Ovary (tissue), 3 donors: ENCODE measurements around the gene SEC16A.
A peak's percentile ranks its signal among the peaks of the same experiment; 100 is the strongest.

ENCODE experiments used
- EP300 ChIP-seq: sonication (generic); formaldehyde crosslinking; IDR thresholded peaks from one replicate; pipeline ENCODE4 v1.6.1; 2017; ENCODE audit warnings: antibody characterized with exemption
- POLR2A ChIP-seq: fragments of 450-650 bp; IDR thresholded peaks from one replicate; pipeline ENCODE4 v1.6.1; 2017; ENCODE audit warnings: antibody characterized with exemption, mild to moderate bottlenecking, moderate library complexity
- TF ChIP-seq, protein P1 (sequence below), 3 donors: fragments of 450-650 bp in 2 of 3; fragments of 200-600 bp in 1 of 3; IDR thresholded peaks; one replicate each; pipeline versions ENCODE4 v1.5.1 to v1.8.0; 2016 to 2022; ENCODE audit warnings: antibody characterized with exemption in 3 of 3, mild to moderate bottlenecking in 1 of 3
- donor health status: DM: no; HTN: no; CAD: no.

DNA sequence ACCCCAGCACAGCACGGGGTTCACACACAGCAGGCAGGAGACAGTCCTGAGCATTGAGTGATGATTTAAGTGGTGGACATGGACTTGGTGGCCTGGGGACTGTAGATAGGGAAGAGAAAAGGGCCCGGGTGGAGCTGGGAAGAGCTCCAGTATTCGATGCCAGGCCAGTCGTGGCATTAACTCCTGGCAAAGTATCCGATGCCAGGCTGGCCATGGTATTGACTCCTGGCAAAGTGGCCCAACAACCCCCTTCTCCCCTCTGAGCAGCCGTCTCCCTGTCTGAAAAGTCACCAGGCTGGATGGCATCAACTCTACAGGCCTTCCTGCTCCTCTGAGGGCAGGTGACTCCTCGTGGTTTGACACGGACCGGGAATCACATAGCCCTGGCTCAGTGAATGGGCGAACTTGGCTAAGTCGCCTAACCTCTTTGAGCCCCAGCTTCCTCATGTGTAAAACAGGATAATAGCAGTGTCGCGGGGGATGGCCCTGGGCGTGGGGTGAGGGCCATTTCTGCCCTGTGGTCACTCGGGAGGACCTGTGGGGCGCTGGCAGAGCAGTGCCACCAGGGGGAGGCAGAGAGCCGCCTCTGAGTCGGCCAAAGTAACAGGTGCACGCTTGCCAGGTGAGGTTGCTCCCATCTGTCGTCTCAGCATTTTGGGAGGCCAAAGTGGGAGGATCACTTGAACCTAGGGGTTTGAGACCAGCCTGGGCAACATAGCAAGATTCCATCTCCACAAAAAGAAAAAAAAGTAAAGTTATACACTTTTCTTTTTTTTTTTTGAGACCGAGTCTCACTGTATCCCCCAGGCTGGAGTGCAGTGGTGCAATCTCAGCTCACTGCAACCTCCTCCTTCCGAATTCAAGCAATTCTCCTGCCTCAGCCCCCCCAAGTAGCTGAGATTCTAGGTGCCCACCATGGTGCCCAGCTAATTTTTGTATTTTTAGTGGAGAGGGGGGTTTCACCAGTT, 5.7 kb upstream of the SEC16A start:
- TF ChIP-seq, protein P1, sequence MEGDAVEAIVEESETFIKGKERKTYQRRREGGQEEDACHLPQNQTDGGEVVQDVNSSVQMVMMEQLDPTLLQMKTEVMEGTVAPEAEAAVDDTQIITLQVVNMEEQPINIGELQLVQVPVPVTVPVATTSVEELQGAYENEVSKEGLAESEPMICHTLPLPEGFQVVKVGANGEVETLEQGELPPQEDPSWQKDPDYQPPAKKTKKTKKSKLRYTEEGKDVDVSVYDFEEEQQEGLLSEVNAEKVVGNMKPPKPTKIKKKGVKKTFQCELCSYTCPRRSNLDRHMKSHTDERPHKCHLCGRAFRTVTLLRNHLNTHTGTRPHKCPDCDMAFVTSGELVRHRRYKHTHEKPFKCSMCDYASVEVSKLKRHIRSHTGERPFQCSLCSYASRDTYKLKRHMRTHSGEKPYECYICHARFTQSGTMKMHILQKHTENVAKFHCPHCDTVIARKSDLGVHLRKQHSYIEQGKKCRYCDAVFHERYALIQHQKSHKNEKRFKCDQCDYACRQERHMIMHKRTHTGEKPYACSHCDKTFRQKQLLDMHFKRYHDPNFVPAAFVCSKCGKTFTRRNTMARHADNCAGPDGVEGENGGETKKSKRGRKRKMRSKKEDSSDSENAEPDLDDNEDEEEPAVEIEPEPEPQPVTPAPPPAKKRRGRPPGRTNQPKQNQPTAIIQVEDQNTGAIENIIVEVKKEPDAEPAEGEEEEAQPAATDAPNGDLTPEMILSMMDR (IDR thresholded peaks at IDR 0.05): peak; percentile 95 to 98 (median 95)
- TF ChIP-seq POLR2A (no peak), EP300 (no peak)
